Measurements from ENCODE around the gene RACGAP1. TPM values are rescaled to one million over a fixed set of nuclear protein-coding genes. Genes with fewer than 3 reads are reported as not detected.
A peak's percentile ranks its signal among the peaks of the same experiment; 100 is the strongest.

Gene RACGAP1
- total RNA-seq, 4 donors from 2014 or later, result 13.8 to 20.4 (median 16.2) TPM

DNA sequence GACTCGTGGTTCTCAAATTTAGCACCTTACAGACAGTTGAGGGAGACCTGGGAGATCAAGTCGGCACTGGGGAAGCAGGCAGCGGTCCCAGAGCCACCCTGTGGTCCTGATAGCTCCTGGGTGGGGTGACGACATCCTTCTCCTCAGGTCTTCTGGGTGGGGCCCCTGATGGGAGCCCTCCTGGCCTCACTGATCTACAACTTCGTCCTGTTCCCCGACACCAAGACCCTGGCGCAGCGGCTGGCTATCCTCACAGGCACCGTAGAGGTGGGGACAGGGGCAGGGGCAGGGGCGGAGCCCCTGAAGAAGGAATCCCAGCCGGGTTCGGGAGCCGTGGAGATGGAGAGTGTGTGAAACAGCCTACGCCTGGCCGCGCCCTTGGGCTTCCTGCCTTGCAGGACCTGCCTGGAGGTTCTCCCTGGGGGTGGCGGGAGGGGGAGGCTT is 50.0 kb downstream of the RACGAP1 start:
- no peak overlapping the region for H3K27ac ChIP-seq
- H3K36me3 ChIP-seq, result no peaks in the 10 kb centered on the region
- H3K4me3 ChIP-seq, result no peak overlapping the region
- no peak for DNase-seq (ENCODE audit: low spot score in 2 of 2)
- H3K4me1 ChIP-seq, result peaks cover 8% of the 10 kb centered on the region
- 39% methylated on average over 5 of the region's 17 CpGs for WGBS
- H3K27me3 ChIP-seq, result no peaks in the 10 kb centered on the region
- TF ChIP-seq POLR2A (IDR thresholded peaks at IDR 0.05) (no peak), POLR2AphosphoS5 (IDR thresholded peaks at IDR 0.05) (no peak), EP300 (IDR thresholded peaks at IDR 0.05) (no peak), CTCF (IDR thresholded peaks at IDR 0.05) (no peak)
- no peaks in the 10 kb centered on the region for H3K9me3 ChIP-seq

DNA sequence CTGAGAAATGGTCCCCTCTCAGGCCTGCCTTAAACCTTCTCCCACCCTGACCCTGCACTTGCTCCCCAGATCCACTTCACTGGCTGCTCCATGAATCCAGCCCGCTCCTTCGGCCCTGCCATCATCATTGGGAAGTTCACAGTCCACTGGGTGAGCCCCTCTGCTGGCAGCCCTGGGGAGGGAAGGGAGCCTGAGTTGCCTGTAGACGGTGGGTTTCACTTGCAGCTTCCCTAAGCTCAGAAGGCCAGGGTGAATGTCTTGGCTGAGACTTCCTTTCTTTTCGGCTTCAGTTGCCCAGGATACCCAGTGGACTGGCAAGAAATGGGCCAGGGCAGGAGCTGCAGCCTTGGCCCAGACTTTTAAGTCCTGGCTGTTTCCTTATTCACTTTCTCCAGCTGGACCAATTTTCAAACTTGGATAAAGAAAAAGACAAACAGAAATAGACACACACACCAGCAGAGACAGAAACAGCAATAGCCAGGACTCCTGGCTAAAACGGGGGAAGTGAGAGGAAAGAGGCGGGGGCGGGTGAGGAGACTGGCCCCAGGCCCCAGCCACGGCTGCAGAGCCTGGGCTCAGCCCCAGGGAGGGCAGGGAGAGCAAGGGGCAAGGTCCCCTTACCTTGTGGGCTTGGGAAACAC is 50.5 kb downstream of the RACGAP1 start:
- H3K27ac ChIP-seq, result no peak overlapping the region
- DNase-seq (ENCODE audit: low spot score in 2 of 2), result no peak
- peaks cover under 1% of the 10 kb centered on the region for H3K27me3 ChIP-seq
- H3K4me3 ChIP-seq, result no peak overlapping the region
- H3K4me1 ChIP-seq, result peaks cover 8% of the 10 kb centered on the region
- H3K9me3 ChIP-seq, result no peaks in the 10 kb centered on the region
- no peak for TF ChIP-seq CTCF (IDR thresholded peaks at IDR 0.05)
- no peak for TF ChIP-seq POLR2AphosphoS5 (IDR thresholded peaks at IDR 0.05)
- no peak for TF ChIP-seq POLR2A (IDR thresholded peaks at IDR 0.05)
- TF ChIP-seq EP300 (IDR thresholded peaks at IDR 0.05), result no peak
- 53% methylated on average over 8 of the region's 8 CpGs for WGBS
- H3K36me3 ChIP-seq, result no peaks in the 10 kb centered on the region

- Histone ChIP-seq H3K27ac (no peak overlapping the region), H3K9me3 (no peaks in the 10 kb centered on the region), H3K36me3 (no peaks in the 10 kb centered on the region), H3K4me1 (peaks cover 8% of the 10 kb centered on the region), H3K27me3 (peaks cover 6% of the 10 kb centered on the region), H3K4me3 (no peak overlapping the region)
- 40% methylated on average over 1 of the region's 15 CpGs for WGBS
- no peak for DNase-seq (ENCODE audit: low spot score in 2 of 2)
- TF ChIP-seq EP300 (IDR thresholded peaks at IDR 0.05) (no peak), POLR2A (IDR thresholded peaks at IDR 0.05) (no peak), POLR2AphosphoS5 (IDR thresholded peaks at IDR 0.05) (no peak), CTCF (IDR thresholded peaks at IDR 0.05) (peak in 1 of 2 donors; percentile 45)
These were observed 51.0 kb downstream of the RACGAP1 start for GRCh38 chr12:49974231-49974675.

- no peak overlapping the region for H3K4me3 ChIP-seq
- H3K36me3 ChIP-seq, result no peaks in the 10 kb centered on the region
- no peak overlapping the region for H3K27ac ChIP-seq
- H3K27me3 ChIP-seq, result peaks cover 13% of the 10 kb centered on the region
- DNase-seq (ENCODE audit: low spot score in 2 of 2), result no peak
- peaks cover 8% of the 10 kb centered on the region for H3K4me1 ChIP-seq
- 90% methylated on average over 19 of the region's 19 CpGs for WGBS
- TF ChIP-seq POLR2AphosphoS5 (IDR thresholded peaks at IDR 0.05) (no peak), POLR2A (IDR thresholded peaks at IDR 0.05) (no peak), CTCF (IDR thresholded peaks at IDR 0.05) (no peak), EP300 (IDR thresholded peaks at IDR 0.05) (no peak)
- no peaks in the 10 kb centered on the region for H3K9me3 ChIP-seq
These were observed 51.9 kb downstream of the RACGAP1 start for GRCh38 chr12:49973361-49973830.

- 85% methylated on average over 18 of the region's 18 CpGs for WGBS
- Histone ChIP-seq H3K9me3 (no peaks in the 10 kb centered on the region), H3K27me3 (peaks cover 19% of the 10 kb centered on the region), H3K4me3 (no peak within 1 kb of the TSS), H3K4me1 (peaks cover 9% of the 10 kb centered on the region), H3K27ac (no peak within 1 kb of the TSS), H3K36me3 (no peaks in the 10 kb centered on the region)
- TF ChIP-seq POLR2AphosphoS5 (IDR thresholded peaks at IDR 0.05) (no peak), POLR2A (IDR thresholded peaks at IDR 0.05) (no peak), CTCF (IDR thresholded peaks at IDR 0.05) (no peak), EP300 (IDR thresholded peaks at IDR 0.05) (no peak)
- no peak for DNase-seq (ENCODE audit: low spot score in 2 of 2)
These were observed 52.5 kb downstream of the RACGAP1 start, which contains the start of gene AQP6 for GRCh38 chr12:49972641-49973360. AQP6 (plus strand) TSS chr12:49972947; CDS start chr12:49973174, 227 bp downstream.
